ENCODE results near the gene LNX2.

LNX2 gene

DNA sequence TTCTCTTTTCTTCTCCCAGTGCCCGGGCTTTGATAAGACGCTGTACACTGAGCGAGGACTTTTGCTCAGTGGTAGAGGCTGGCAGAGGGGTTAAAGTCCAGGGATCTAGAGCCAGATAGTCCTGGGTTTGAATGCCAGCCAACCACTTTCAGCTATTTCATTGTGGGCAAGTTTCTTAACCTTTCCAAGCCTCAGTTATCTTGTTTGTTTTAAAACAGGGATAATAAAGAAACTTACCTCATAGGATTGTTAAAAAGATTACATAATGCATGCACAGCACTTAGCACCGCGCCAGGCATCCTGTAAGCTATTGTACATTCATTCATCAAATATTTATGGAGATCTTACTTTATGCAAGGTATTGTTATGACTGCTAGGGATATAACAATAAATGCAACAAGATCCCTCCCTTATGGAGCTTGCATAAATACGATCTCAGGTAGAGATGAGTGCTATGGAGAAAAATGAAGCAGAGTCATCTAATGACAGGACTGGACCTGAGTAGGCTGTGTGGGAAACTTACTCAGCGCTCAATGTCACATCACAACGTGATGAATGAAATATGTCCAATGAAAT is 70.8 kb downstream of the LNX2 start:
- DNase-seq: no peak

DNA sequence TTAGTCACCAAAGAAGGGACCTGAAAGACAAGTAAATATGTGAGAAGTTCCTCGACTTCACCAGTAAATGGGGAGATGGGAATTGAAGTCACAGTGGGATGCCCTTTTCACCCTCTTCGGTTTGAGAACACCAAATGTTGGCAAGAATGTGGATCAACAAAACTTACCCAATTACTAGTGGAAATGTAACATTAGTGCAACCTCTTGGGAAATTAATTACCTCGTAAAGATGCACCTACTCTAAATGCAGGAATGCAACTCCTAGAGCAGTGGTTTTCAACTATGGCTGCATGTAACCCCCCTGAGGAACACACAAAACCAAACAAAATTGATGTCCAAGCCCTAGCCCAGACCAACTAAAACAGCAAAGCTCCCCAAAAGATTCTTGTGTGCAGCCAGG is 78.1 kb downstream of the LNX2 start:
- DNase-seq: no peak

DNA sequence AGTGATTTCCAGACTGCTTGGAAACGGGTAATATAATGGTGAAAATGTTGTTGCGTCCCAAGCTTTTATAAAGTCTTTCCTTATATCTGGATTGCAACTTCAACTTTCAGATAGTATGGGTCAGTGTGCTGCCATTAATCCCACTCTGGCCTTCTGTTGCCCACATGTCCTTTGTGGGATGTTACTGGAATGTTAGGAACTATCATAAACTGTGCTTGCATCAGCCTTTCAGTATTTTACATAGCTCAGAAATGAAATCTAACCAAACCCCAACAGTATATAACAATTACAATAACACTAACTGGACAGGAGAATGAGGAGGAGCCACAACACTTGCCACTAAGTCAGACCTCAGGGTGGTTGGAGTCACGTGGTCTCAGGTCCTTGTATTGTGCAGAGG is 78.9 kb downstream of the LNX2 start:
- DNase-seq: no peak

DNA sequence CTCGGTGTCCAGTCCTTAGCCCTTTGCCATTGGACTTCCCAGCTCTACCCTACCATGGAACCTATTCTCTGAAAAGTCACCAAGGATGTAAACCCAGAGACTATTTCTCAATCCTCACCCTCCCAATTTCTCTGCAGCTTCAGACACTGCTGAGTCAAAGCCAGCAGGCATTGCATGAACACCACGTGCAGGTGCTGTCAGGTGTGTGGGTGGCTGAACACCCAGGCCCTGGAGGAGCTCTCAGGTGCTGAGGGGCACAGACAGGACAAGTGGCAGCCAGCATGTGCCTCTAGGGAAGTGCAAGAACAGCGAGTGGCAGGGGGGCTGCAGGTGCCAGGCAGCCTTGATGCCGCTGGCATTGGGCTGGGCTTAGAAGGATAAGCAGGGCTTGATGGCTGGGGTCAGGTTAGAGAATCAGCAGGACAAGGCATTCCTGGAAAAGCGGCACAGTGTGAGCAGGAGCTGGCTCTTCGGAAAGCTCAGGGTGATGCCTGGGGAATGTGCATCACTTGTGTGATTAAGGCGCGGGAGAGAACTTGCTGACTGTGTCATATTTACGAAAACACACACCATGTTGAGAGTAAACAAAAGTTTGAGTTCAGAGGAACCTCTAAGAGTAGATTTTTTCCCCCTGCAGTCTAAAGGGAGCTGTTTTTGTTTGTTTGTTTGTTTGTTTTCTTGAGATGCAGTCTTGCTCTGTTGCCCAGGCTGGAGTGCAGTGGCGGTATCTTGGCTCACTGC is 83.8 kb downstream of the LNX2 start:
- no peak for DNase-seq

DNA sequence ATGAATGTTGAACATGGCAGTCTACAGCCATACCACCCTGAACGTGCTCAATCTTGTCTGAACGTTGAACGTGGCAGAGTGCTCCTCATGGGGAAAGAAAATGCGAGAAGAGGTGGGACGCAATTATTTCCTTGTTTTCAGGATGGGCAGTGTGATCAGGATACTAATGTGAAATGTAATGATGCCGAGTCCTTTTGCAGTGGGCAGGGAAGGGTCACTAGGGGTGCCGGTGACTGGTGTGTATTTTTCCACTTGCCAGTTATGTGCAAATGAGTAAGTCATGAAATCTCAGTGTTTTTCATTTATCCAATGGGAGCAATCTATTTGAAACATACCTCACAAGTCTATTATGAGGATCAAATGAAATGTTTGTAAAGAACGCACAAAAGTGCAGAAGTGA is 84.8 kb downstream of the LNX2 start:
- no peak for DNase-seq

DNA sequence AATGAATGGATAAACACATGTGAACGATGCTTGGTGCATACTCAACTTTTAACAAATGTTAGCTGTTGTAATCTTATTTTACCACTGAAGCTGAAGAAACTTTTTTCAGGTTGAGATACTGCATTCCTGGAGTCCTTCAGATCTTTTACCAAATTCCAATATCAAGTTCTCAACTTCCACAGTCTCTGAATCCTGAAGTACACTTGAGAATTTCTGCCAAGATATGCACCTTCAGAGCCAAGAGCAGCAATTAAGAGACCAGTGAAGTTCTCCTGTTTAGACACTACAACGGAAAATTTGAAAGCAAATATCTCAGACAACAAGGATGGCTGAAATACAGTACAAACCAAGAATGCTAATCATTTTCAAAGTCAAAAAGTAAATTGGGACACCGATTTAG is 85.3 kb downstream of the LNX2 start:
- no peak for DNase-seq

DNA sequence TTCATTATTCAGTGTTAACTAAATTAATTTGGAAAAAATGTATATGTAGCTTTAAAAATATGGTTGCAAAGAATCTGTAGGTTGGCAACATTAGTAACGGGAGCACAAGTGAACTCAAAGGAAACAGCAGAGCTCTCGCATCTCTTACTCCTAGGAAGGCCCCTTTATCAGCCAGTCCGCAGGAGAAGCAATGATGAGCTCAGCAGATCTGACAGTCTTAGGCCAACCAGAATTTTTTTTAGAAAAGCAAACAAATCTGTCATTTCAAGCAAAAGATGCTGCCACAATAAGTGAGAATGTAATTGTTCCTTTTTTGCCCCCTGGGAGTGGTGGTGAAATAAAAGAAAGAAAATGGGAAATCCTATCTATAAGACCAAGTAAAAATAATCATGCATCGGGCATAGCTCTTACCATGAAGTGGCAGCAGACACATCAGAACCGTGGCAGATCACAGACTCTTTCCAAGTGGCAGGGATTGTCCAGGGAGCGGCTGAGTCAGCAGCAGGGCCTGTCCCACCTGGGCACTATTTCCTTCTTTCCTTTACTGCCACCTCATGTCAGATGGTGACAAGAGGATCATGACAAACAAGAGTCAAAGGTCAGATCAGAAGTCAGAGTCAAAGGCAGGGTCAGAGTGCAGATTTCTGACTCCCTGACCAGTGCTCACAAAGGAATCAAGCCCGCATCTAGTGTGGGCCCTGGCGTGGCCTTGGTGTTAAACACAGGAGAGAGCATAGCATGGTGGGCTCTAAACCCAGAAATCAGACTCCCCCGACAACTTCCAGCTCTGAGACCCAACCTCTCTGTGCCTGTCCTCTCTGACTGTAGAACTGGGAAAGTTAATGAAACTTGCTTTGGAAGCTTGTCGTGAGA is 86.0 kb downstream of the LNX2 start:
- no peak for DNase-seq

DNA sequence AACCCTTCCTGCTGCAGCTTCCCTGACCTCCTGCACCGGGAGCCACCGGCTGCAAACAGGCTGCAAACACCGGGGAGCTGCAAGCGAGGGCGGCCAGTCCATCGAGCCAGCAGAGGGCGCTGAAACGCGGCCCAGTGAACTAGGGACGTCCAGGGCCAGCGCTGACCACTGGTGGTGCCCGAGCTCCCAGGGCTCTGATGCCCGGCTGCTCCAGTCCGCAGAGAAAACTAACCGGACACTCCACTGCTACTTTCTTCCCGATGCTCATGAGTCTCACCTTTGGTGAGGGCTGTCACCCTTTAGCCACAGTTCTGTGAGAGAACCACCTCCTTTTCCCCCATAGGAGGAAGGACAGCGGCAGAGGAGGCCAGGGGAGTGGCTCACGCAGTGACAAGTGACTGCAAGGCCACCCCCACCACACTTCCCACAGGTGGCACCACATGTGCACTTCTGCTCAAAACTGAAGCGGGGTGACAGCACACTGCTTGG is 87.1 kb downstream of the LNX2 start:
- peak; percentile 55 to 63 for DNase-seq

DNA sequence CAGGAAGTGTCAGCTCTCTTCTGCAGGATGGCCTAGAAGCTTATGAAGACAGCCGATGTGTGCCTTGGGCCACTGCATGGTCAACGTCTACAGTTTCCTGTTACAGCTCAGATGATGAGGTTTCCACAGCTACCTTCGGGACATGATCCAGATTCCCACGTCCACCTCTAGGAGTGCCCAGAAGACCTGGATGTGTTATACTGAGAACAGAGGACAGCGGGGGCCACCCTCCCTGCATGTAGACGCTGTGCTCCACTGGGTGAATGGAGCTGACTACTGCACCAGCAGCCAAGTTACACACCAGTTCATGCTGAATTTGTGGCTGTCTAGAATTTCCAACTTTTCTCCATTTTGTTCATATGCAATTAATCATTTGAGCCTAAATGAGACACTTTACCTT is 91.4 kb downstream of the LNX2 start:
- DNase-seq: no peak

DNA sequence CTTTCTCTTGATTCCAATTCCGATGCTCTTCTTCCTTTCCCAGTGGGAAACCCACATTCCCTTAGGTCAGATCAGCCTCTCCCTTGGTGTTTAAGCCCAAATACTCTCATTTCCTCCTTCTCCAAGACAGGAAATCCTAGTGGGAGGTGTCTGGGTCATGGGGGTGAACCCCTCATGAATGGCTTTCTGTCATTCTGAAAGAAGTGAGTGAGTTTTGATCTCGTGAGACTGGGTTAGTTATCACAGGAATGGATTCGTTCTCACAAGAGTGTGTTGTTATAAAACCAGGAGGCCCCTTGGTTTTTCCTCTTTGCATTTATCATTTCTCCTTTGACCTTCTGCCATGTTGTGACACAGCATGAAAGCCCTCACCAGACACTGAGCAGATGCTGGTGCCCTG is 93.8 kb downstream of the LNX2 start:
- no peak for DNase-seq

DNA sequence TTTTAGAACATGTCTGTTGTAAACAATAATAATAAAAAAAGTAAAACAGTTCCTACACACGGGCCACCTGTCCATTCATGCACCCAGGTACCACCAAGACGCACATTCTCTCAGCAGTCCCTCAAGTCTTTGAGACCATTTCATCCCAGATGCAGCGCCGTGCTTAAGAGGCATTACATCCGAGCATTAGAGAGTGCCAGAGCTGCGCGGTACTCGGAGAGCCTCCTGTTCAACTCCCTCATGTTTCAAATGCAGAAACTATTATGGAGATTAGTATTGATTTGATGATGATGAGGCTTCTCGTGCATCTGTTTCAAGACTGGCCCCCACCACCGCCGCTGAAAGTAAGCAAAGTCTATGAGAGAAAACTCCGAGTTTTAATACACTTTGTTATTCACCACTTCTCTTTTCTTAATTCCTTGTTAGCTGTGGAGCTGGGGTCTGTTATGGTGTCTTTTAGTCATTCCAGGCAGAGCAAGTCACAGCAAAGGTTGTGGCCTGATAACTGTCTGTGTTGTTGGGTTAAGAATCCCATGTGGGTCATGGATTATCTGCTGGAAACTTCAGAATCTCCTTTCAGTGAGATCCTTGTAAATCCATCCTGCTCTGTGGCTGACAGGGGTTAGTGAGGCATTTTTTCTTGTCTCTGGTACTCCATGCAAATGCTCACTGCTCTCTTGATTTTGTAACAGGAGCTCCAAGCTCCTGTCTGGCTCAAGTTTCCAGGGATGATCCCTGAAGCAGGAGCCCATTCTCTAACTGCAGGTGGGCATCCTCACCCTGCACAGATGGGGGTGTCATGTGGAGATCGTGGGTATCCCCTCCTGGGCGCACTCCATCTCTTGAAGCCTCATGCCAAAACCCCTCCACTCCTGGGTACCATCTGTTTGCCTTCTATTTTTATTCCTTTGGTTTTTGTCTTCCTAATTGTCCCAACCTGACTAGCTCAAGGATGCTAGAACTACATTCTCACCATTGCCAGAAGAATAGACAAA is 95.1 kb downstream of the LNX2 start:
- DNase-seq: no peak

DNA sequence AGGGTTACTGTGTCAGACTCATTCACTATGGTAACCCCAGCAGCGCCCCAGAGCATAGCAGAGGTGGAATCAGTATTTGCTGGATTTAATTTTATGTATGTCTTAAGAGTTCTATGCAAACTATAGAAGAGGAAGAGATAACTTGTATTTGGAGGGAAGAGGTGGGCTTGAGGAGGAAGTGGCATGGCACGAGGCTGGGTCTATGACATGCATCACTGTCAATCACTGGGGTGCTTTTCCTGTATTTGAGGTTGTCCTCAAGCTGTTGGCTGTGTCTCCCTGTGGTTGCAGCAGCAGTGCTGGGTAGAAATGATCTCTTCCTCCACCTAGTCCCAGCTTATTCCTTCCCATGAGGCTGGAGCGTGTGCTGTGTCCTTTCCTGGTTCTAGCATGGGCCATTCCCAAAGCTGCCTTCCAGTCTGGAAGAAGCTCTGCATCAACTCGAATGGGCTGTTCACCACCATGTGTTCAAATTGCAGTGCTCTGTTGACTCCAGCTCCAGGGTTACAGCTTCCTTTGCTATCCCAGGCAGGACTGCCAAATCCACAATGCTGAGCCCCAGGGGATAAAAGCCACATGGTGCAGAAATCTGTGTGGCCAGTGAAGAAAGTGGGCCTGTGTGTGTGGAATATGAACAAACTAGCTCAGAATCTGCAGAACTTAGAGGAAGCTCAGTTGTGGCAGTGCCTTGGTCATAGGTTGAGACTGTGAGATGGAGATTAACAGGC is 96.8 kb downstream of the LNX2 start:
- no peak for DNase-seq

DNA sequence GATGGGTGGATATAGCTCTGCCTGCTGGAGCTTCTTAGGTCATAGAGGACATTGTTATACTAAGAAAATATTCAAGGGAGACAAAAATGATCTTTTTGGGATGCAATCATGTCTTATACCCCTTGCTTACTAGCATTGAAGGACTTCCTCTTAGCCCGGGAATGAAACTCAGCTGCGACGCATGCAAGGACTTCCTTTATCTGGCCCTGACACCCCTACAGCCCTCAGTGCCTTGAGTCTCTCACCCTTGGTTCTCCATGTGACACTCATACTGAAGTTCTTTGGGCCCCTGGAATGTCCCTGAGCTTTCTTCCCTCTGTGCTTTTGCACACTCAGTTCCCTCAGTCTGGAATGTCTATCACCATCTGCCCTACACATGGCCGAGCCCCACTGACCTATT is 97.5 kb downstream of the LNX2 start:
- no peak for DNase-seq

DNA sequence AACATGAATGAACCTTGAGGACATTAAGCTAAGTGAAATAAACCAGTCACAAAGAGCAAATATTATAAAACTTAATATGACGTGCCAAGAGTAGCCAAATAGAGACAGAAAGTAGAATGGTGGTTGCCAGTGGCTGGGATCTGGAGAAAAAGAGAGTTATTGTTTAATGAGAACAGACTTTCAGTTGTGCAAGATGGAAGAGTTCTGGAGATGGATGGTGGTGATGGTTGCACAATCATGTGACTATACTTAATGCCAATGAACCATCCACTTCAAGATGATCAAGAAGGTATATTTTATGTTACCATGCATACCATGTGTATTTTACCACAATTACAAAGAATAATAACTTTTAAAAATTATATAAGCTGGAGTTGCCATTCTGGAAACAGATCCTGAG is 104.2 kb downstream of the LNX2 start:
- no peak for DNase-seq

DNA sequence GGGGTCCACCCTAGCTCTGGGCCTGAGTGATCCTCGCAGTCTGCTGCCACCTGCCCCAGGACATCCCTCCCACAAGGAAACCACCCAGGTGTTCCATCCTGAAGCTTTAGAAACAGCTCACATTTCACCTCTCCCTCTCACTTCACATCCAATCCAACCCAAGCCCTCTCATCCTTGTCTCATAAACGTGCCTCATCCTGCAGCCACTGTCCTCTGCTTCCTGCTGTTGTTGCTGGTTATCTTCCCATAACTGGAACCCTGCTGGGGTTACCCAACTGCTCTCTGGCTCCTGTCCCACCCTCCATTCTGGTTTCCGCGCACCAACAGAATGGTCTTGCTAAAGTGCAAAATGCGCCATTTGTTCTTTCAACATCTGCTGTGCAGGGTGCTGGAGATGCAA is 110.2 kb downstream of the LNX2 start:
- DNase-seq: no peak

DNA sequence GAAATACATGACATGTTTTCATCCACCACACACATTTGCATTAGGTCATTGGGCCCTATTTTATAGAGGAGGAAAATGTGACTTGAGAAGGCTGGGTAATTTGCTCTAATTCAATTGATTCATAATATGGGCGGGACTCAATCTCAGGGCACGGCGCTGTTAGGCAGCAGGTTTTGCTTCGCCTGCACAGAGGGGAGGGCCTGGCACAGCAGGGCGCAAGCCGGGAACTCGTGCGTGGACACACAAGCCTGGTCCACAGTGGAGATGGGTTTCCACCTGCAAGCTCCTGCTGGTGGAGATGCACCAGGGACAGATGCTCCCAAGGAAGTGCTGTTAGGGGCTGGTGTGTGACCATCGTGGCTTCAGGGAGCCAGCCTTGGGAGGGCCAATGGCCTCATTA is 111.5 kb downstream of the LNX2 start:
- DNase-seq: no peak

DNA sequence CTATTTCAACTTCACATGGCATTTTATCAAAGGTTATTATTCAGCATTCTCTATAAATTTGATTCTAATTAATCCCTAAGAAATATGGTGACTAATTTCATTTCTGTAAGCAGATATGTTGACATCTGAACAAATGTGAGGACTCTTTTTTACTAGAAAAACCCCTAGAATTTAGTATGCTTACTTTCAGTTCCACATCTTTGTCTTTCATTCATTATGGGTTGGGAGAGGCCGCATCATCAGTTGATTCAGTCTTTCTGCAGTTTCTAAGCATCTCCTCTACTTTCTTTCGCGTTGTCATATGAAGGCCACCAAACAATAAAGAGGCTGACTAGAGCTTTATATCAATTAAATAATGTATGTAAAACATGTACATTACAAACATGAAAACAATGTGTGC is 114.5 kb downstream of the LNX2 start:
- DNase-seq: no peak

DNA sequence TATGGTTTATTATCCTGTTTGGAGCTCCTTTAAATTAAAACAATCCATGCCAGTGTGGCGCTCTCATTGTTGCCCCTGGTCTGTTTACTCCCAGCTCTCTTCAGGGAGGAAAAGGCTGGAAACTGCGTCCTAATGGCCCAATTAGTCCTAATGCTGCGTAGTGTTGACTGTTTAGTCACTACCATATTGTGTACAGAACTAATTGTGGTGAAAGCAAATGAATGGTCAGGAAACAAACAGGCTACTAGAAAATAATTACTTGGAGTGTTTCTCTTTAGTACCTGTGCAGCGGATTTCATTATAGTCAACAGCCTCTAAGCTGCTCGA is 115.5 kb downstream of the LNX2 start:
- DNase-seq: no peak

DNA sequence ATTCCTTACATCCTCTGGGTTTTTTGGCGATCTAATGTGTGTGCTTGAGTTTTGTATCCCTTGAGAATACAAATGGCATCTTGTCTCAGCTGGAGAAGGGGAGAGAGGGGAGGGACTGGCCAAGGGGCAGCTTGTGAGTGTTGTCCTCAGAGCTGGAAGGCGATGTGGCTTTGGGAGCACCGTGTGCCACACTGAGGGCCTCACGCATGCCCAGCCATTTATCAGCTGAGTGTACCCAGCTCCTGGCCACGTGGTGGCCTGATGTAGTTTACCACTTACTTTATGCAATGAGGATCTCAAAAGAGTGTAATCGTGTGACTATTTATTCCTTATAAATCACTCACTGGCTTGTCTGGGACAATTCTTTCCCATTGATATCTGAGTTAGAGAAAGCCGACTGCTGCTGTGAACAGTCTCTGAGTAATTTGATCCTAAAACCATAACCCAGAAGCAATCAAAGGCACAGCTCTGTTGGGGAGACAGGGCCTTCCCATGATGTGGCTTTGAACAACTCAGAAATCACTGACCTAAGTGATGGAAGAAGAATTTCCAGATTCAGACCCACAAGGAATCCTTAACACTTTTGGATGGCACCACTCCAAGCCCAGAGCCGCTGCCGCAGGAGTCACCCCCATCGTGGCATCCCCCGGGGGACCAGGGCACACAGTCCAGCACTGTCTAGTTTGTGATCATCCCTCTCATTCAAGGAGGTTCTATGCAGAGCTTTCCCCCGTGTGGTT is 116.0 kb downstream of the LNX2 start:
- no peak for DNase-seq

DNA sequence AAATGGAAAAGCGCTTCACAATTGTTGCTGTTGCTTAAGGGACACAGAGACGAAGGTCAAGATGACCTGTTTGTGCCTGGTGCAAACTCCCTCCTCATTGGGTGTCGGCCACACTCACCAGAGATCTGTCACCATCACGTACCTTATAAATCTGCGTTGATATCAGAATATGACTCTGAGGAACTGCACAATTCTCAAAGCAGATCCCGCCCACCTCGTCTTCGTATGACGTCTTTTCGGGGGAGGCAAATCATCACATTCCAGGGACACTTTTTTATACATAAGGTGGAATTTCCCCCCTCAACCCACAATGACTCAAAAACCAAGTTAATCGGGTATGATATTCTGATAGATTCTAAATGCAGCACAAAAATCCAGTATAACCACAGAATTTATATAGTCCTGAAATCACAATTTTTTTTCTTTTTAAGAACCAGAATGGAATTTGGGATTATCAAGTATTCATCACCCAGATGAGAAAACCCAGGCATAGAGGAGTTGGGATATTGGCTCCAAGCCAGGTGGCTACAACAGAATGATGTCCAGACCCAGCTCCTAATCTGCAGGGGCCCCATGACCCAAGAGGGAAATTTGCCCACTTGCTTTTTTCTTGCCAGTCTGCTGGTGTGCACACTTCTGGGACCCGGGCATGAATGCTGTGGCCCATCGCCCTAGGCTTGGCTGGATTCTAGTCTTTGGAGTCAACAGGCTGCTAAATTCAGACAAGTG is 119.4 kb downstream of the LNX2 start:
- DNase-seq: no peak
